Esophagus (tissue), 2 donors: ENCODE data around the gene USH2A. TPM values are rescaled to one million over a fixed set of nuclear protein-coding genes. Genes with fewer than 3 reads are reported as not detected.

ENCODE experiments used
- H3K27ac ChIP-seq, 2 donors: one replicate each; pipeline ENCODE4 v1.5.1; 2013; ENCODE audit warnings: low read depth in 2 of 2, mild to moderate bottlenecking in 2 of 2, inconsistent platforms in 1 of 2, low read length in 1 of 2, moderate library complexity in 1 of 2
- H3K27me3 ChIP-seq, 2 donors: one replicate each; pipeline ENCODE4 v1.6.1; 2013; ENCODE audit warnings: low read length in 2 of 2, control low read depth in 1 of 2, mild to moderate bottlenecking in 1 of 2; ENCODE audit not compliant: insufficient read depth in 2 of 2, control insufficient read depth in 1 of 2
- H3K36me3 ChIP-seq, 2 donors: one replicate each; pipeline ENCODE4 v1.6.1; 2013; ENCODE audit warnings: low read length in 1 of 2; ENCODE audit not compliant: control insufficient read depth in 2 of 2, insufficient read depth in 2 of 2
- H3K4me1 ChIP-seq, 2 donors: one replicate each; pipeline ENCODE4 v1.6.1; 2013; ENCODE audit warnings: low read length in 1 of 2; ENCODE audit not compliant: control insufficient read depth in 2 of 2, insufficient read depth in 2 of 2
- H3K4me3 ChIP-seq, 2 donors: one replicate each; pipeline ENCODE4 v1.5.1; 2013; ENCODE audit warnings: low read length in 2 of 2, mild to moderate bottlenecking in 2 of 2, low read depth in 1 of 2, moderate library complexity in 1 of 2
- H3K9me3 ChIP-seq, 2 donors: one replicate each; pipeline ENCODE4 v1.6.1; 2013; ENCODE audit warnings: mild to moderate bottlenecking in 2 of 2, low read depth in 1 of 2, low read length in 1 of 2, moderate library complexity in 1 of 2; ENCODE audit not compliant: control insufficient read depth in 2 of 2, insufficient read depth in 1 of 2
- WGBS, 2 donors: extraction: QIAGEN DNeasy Blood & Tissue Kit; methylation state at CpG; one replicate each; pipeline ENCODE4 v1.1.7; 2013; 5-methylcytosine and 5-hydroxymethylcytosine counted together
- polyA plus RNA-seq, 2 donors: library from polyadenylated mRNA; stranded (reverse); fragments of 200-250 nt; gene quantifications; one replicate each; pipeline ENCODE4 v1.2.3, GENCODE V29; 2013
- donor health status: healthy with polysubstance abuse.
- donor health status: Bipolar disorder and iron deficiency.

The USH2A gene
- polyA plus RNA-seq, 2 donors = under 0.01 TPM; not detected in 1

DNA sequence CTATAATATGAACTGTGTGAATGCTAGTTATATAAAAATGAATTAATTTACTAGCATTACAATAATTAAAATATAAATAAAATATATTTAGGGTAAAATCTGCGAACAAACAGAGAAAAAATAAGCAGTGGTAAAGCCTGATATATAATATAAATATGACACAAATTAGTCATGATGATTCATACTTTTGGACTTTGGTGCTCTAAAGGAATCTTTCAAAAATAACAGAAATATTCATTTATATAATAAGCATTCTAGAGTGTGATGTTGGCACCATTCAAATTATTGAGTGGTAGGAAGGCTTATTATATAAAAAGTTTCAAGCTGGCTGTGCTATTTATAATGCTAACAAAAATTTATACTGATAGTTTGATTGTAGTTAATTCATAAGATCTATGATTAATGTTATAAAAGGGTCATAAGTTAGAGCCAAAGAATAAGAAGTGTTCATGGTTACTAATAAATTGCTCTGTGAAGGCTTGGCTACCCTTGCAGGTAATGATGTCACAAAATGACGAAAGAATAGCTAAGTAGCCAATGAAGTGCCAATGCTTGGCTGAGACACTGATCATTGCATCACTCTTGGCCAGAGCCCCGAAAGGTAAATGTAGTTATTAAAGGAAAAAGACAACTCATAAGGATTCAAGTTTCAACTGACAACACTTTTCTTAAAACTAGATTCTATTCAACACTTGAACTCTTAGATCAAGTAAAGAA is 108.7 kb downstream of the USH2A start:
- Histone ChIP-seq H3K36me3 (no peaks in the 10 kb centered on the region), H3K27ac (no peak overlapping the region), H3K4me1 (no peaks in the 10 kb centered on the region), H3K9me3 (no peaks in the 10 kb centered on the region), H3K4me3 (no peak overlapping the region), H3K27me3 (no peaks in the 10 kb centered on the region)
- WGBS, 2 donors = 52 to 62% methylated on average over 3 of the region's 3 CpGs

- no peaks in the 10 kb centered on the region for H3K4me1 ChIP-seq
- no peaks in the 10 kb centered on the region for H3K27me3 ChIP-seq
- H3K36me3 ChIP-seq = no peaks in the 10 kb centered on the region
- no peaks in the 10 kb centered on the region for H3K9me3 ChIP-seq
- 13 to 15% methylated on average over 4 of the region's 4 CpGs for WGBS, 2 donors
- no peak overlapping the region for H3K27ac ChIP-seq
- H3K4me3 ChIP-seq = no peak overlapping the region
These were observed 112.5 kb downstream of the USH2A start for GRCh38 chr1:216310776-216311175.

- Histone ChIP-seq H3K9me3 (no peaks in the 10 kb centered on the region), H3K36me3 (no peaks in the 10 kb centered on the region), H3K4me1 (no peaks in the 10 kb centered on the region), H3K4me3 (no peak overlapping the region), H3K27ac (no peak overlapping the region), H3K27me3 (no peaks in the 10 kb centered on the region)
- 76 to 84% methylated on average over 4 of the region's 4 CpGs for WGBS, 2 donors
These were observed 116.4 kb downstream of the USH2A start for GRCh38 chr1:216306830-216307229.

DNA sequence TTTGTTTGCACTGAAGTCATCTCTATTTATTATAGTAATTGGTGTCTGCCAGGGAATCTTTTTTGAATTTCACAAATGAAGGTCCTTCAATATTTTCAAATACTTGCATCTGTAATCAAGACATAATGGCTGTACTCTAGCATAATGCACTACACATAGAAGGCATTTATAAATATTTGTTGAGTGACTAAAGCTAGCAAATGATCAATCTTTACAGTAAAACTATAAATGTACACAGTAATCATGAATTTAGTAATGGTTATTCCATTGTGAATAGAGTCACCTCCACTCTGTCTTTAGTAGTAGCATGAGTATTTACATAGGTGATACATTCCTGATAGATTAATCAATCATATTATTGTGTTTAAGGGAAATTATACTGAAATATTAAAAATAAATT is 119.6 kb downstream of the USH2A start:
- Histone ChIP-seq H3K27me3 (no peaks in the 10 kb centered on the region), H3K27ac (no peak overlapping the region), H3K9me3 (no peaks in the 10 kb centered on the region), H3K4me3 (no peak overlapping the region), H3K4me1 (no peaks in the 10 kb centered on the region), H3K36me3 (no peaks in the 10 kb centered on the region)

DNA sequence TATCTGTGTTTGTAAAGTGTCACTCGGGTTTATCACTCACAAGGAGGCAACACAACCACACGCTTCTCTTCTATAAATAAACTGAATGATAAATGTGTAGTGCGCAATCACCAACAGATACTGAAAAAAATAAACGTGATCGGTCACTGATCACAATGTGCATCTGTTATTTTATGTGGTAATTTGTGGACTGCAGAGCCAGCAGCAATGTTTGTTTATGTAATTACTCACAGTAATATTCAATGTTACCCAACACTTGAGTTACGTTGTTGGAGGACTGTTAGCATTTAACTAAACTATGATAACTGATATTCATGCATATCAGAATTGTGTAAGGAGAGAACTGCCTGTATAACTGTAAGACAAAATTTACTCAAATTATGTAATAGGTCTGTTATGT is 129.6 kb downstream of the USH2A start:
- Histone ChIP-seq H3K4me1 (no peaks in the 10 kb centered on the region), H3K27me3 (no peaks in the 10 kb centered on the region), H3K27ac (no peak overlapping the region), H3K4me3 (no peak overlapping the region), H3K36me3 (no peaks in the 10 kb centered on the region), H3K9me3 (no peaks in the 10 kb centered on the region)
- 53 to 57% methylated on average over 6 of the region's 6 CpGs for WGBS, 2 donors

GRCh38 chr1:216290074-216290473 is 133.2 kb downstream of the USH2A start:
- no peak overlapping the region for H3K4me3 ChIP-seq
- 54 to 58% methylated on average over 3 of the region's 3 CpGs for WGBS, 2 donors

GRCh38 chr1:216285052-216285451 is 138.2 kb downstream of the USH2A start:
- Histone ChIP-seq H3K27ac (no peak overlapping the region), H3K4me3 (no peak overlapping the region), H3K27me3 (no peaks in the 10 kb centered on the region), H3K36me3 (no peaks in the 10 kb centered on the region), H3K9me3 (peaks cover 0 to 4% of the 10 kb centered on the region in 2 donors), H3K4me1 (no peaks in the 10 kb centered on the region)
- 63 to 68% methylated on average over 3 of the region's 3 CpGs for WGBS, 2 donors

More at GRCh38 chr1:216290074-216290473, 133.2 kb downstream of the USH2A start:
- Histone ChIP-seq H3K27ac (no peak overlapping the region), H3K27me3 (no peaks in the 10 kb centered on the region), H3K9me3 (peaks cover 0 to 2% of the 10 kb centered on the region in 2 donors), H3K4me1 (no peaks in the 10 kb centered on the region), H3K36me3 (no peaks in the 10 kb centered on the region)

DNA sequence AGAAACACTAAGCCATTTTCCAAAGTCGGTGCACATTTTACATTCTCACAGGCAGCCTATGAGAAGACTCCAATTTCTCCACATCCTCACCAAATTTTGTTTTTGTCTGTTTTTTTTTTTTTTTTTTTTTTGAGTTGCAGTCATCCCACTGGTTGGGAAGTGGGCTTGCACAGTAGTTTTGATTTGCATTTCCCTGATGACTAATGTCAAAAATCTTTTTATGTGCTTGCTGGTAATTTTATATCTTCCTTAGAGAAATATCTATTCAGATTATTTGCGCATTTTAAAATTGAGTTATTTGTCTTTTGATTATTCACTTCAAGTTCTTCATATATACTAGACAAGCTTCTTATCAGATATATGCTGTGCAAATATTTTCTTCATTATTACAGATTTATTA is 141.5 kb downstream of the USH2A start:
- Histone ChIP-seq H3K4me3 (no peak overlapping the region), H3K27me3 (no peaks in the 10 kb centered on the region), H3K27ac (no peak overlapping the region), H3K9me3 (peaks cover 0 to 4% of the 10 kb centered on the region in 2 donors), H3K36me3 (no peaks in the 10 kb centered on the region), H3K4me1 (no peaks in the 10 kb centered on the region)
- 83 to 90% methylated on average over 2 of the region's 2 CpGs for WGBS, 2 donors

GRCh38 chr1:216270086-216270773 is 153.0 kb downstream of the USH2A start:
- Histone ChIP-seq H3K36me3 (no peaks in the 10 kb centered on the region), H3K27me3 (no peaks in the 10 kb centered on the region), H3K4me1 (no peaks in the 10 kb centered on the region), H3K27ac (no peak overlapping the region), H3K9me3 (no peaks in the 10 kb centered on the region), H3K4me3 (no peak overlapping the region)
- WGBS, 2 donors = 69 to 73% methylated on average over 2 of the region's 2 CpGs

GRCh38 chr1:216261631-216262030 is 161.6 kb downstream of the USH2A start:
- WGBS, 2 donors = 62 to 70% methylated on average over 3 of the region's 3 CpGs
- H3K4me1 ChIP-seq = no peaks in the 10 kb centered on the region
- H3K4me3 ChIP-seq = no peak overlapping the region
- no peak overlapping the region for H3K27ac ChIP-seq
- H3K36me3 ChIP-seq = no peaks in the 10 kb centered on the region
- H3K27me3 ChIP-seq = no peaks in the 10 kb centered on the region
- H3K9me3 ChIP-seq = peaks cover 0 to 2% of the 10 kb centered on the region in 2 donors
